NB4 (cell line): ENCODE measurements around the gene ZNF638.

Experiments
- CTCF ChIP-seq: IDR thresholded peaks from one replicate; pipeline ENCODE4 v1.5.1; 2012; ENCODE audit warnings: low read depth, low read length
- MAX ChIP-seq: IDR thresholded peaks from 2 replicates; pipeline ENCODE4 v1.6.1; 2011; ENCODE audit warnings: low read depth, low read length
- POLR2A ChIP-seq: IDR thresholded peaks from 2 replicates; pipeline ENCODE4 v1.6.1; 2011; ENCODE audit warnings: mild to moderate bottlenecking; ENCODE audit not compliant: insufficient read length; ENCODE audit errors: extremely low read depth

- no peak for TF ChIP-seq POLR2A
- TF ChIP-seq CTCF: no peak
- no peak for TF ChIP-seq MAX
Observed at GRCh38 chr2:71428472-71429383, 97.1 kb downstream of the ZNF638 start.
